GM21723 (cell line): ENCODE measurements around the gene OR51I2.

ENCODE experiments used
- ATAC-seq: cut with Tn5 transposase; IDR thresholded peaks from one replicate; pipeline ENCODE4 v1.9.1; 2021; ENCODE audit warnings: mild to moderate bottlenecking, moderate library complexity; ENCODE audit not compliant: unreplicated experiment

The OR51I2 gene

GRCh38 chr11:5505363-5506048 is 56.4 kb downstream of the OR51I2 start:
- ATAC-seq: no peak
